Measurements from ENCODE around the gene OR2T2. TPM values are rescaled to one million over a fixed set of nuclear protein-coding genes. Genes with fewer than 3 reads are reported as not detected.
"Not testable (repeated sequence)": the region's sequence is repeated elsewhere in the genome, so short reads cannot be mapped to it uniquely, and the experiment has no call there.

The OR2T2 gene
- total RNA-seq, 1 donor from 2014 or later: not detected

GRCh38 chr1:248450466-248451145, 5.2 kb downstream of the OR2T2 start:
- not testable (repeated sequence) for DNase-seq

DNA sequence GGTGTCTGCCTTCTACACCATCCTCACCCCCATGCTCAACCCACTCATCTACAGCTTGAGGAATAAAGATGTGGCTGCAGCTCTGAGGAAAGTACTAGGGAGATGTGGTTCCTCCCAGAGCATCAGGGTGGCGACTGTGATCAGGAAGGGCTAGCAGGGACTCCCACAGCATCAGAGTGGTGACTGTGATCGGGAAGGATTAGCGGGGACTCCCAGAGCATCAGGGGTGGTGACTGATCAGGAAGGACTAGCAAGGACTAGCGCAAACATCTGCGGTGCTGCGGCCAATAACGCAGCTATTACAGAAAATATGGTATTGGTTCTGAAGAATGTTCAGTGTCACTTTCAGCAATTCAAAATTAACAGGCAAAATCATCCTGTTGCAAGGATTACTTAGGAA, 8.2 kb downstream of the OR2T2 start:
- DNase-seq: not testable (repeated sequence)

GRCh38 chr1:248455045-248455444, 9.6 kb downstream of the OR2T2 start:
- DNase-seq: not testable (repeated sequence)

- not testable (repeated sequence) for DNase-seq
These were observed 11.2 kb downstream of the OR2T2 start for GRCh38 chr1:248456635-248457034.

GRCh38 chr1:248459117-248459516, 13.7 kb downstream of the OR2T2 start:
- DNase-seq: not testable (repeated sequence)

DNA sequence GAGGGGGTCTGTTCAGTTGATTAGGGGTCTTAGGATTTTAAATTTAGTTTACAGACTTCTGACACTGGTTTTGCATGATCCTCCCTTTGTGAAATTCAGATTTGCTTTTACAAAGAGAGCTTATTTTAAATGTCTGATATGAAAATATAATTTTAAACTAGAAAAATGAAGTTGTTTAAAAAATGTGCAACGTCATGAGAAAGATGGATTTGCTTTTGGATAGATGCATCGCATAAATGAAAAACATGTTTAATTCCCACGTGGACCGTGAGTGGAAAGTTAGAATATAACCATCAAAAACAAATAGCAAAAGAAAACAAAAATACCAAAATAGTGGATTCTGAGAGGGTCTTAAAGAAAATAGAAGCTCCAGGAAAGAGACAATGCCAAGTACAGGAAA, 25.7 kb downstream of the OR2T2 start:
- DNase-seq: no peak

- not testable (repeated sequence) for DNase-seq
These were observed 26.7 kb downstream of the OR2T2 start for GRCh38 chr1:248472111-248472510.

DNA sequence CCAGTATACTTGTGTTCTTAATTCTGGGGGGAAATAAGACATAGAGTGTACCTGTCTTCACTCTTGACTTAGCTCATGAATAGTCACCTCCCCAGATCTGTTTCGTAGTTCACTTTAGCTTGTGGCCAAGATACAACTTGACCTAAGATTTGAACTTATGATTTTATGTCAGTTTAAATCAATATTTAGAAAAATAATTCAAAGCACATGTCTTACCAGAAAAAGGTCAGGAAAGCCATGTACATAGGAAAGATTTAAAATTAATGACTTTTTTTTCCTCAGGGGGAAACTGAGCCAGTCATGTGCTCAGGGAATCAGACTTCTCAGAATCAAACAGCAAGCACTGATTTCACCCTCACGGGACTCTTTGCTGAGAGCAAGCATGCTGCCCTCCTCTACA, 27.6 kb downstream of the OR2T2 start, which contains the start of gene OR2T3:
Gene OR2T3 (plus strand): TSS at position 301 of the 400 bp plus-strand sequence. CDS start 0 bp downstream, at position 301.
- not testable (repeated sequence) for DNase-seq

DNA sequence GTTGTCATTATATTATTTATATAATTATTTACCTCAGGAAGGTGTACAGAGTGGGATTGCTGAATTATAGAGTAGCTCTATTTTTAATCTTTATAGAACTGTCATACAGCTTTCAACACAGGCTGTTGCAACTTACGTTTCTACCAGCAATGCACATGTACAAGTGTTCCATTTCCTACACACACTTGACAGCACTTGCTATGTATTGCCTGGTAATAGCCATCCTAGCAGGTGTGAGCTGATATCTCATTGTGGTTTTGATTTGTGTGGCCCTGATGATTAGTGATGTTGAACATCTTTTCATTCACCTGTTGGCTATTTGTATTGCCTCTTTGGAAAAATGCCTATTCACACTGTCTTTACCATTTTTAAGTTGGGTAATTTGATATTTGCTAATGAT, 30.2 kb downstream of the OR2T2 start:
- DNase-seq: not testable (repeated sequence)

DNA sequence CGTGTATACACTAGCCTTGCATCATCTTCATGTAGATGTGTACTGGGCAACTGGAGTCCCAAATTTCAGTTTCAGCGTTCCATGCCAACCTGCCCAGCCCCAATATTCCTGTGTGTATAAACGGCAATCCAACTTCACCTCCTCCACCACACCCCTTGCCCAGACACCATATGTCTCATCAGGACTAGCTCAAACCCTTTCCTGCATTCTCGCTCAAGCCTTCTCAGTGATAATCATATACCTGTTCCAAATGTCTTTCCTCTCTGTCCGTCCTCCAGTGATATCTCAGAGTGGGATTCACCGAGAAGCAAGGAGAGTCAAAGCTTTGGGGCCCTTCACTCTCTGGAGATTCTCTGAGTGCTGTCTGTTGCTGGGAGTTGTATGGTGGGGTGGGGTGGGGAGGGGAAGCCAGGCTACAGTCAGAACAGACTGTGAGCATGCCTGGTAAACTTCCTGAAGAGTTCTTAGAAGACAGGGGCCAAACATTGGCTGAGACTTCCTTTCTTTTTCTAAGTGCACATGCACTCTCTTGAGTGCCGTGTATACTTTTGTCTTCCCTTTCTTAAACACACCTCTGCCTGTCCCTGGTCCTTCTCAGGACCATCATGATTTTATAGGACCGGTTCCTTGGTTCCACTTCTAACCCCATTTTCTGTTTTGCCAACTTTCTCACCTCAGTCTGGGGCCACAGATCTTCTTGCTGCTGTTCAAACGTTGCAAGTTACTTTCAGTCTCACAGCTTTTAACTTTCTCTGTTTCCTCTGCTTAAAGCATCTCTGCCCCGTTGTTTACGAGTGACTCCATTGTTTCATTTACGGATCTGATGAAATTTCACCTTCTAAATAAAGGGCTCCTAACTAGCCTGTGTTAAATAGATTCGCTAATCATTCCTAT, 36.5 kb downstream of the OR2T2 start:
- DNase-seq: not testable (repeated sequence)

DNA sequence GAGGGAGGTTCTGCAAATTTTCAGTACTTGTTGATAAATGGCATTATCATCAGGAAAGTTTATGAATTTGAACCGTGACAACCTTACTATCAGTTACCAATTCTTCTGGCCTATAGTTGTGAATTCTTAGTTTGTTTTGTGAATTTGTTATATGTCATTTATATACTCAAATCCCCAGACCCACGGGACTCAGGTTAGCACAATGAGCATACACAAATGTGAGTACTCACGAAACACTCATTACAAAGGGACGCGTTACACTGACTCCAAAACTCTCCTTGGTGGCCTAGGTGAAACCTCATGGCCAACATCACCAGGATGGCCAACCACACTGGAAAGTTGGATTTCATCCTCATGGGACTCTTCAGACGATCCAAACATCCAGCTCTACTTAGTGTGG, 42.9 kb downstream of the OR2T2 start, which contains the start of gene OR2T5:
Gene OR2T5 (plus strand): TSS at position 301 of the 400 bp plus-strand sequence. CDS start 0 bp downstream, at position 301.
- DNase-seq: not testable (repeated sequence)

DNA sequence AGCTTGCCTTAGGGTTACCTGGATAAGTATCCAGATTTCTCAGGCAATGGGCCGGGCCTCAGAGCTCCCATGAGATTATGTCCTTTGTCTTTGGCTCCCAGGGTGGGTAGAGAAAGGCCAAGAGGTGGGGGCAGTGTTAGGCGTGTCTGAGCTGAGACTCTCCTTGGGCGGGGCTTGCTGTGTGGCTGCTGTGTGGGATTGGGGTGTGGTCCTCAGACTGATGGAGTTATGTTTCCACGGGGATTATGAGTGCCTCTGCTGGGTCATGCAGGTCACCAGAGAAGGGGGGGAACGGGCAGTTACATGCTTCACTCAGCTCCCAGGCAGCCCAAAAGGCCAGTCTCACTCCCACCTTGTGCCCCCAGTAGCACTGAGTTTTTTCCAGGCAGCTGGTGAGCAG, 51.2 kb downstream of the OR2T2 start:
- DNase-seq: not testable (repeated sequence)

DNA sequence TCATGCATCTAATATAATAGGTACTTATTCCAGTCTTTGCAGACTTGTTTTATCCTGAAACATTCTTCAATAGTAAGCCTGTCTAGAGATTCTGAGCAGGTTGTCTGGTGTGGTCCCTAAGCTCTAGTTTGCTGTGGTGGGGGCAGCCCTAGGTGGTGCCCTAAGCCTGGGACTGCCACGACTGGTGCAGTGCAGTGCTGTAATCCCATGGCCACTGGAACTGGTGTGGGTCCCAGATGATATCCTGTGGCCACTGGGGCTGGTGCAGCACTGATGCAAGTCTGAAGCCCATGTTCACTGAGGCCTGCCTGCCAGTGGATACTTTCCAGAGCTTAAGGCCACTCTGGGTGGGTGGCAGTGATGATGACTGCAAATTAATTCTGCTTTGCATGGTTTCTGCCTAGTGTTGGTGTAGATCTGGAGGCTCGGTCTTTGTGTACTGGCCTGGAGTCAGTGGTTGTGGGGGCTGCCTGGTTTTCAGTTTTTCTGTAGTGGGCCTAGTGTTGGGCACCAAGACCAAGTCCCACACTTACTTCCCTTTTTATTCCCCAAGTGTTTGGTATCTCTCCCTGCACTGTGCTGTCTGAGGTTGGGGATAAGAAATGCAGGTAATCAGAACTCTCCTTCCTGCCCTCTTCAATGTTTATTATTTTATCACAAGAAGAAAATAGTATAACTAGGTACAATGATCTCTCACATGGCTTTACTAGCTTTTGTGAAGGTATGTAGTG, 55.0 kb downstream of the OR2T2 start:
- not testable (repeated sequence) for DNase-seq

Other genes starting within 250 kb of the OR2T2 start
- not detected for gene OR2M3, start 248.4 kb upstream of the OR2T2 start, total RNA-seq
- not detected for gene OR2M4, start 214.2 kb upstream of the OR2T2 start, total RNA-seq
- not detected for gene OR2T33, start 167.7 kb upstream of the OR2T2 start, total RNA-seq
- not detected for gene OR2T12, start 142.2 kb upstream of the OR2T2 start, total RNA-seq
- not detected for gene OR2M7, start 121.1 kb upstream of the OR2T2 start, total RNA-seq
- not detected for gene OR14C36, start 96.9 kb upstream of the OR2T2 start, total RNA-seq
- gene OR2T4, start 84.0 kb upstream of the OR2T2 start, total RNA-seq: not detected
- not detected for gene OR2T6, start 69.9 kb upstream of the OR2T2 start, total RNA-seq
- not detected for gene OR2T1, start 42.6 kb upstream of the OR2T2 start, total RNA-seq
- not detected for gene OR2T3, start 27.7 kb downstream of the OR2T2 start, total RNA-seq
- gene OR2T5, start 43.0 kb downstream of the OR2T2 start, total RNA-seq: not detected
- not detected for gene OR2G6, start 62.4 kb downstream of the OR2T2 start, total RNA-seq
- gene OR2T29, start 117.1 kb downstream of the OR2T2 start, total RNA-seq: not detected
- not detected for gene OR2T34, start 129.1 kb downstream of the OR2T2 start, total RNA-seq
- not detected for gene OR2T10, start 152.1 kb downstream of the OR2T2 start, total RNA-seq
- gene OR2T11, start 189.5 kb downstream of the OR2T2 start, total RNA-seq: not detected
- not detected for gene OR2T35, start 199.6 kb downstream of the OR2T2 start, total RNA-seq
- not detected for gene OR2T27, start 209.9 kb downstream of the OR2T2 start, total RNA-seq

Data from skin of body (tissue), 2 donors.